PC-9 (cell line): ENCODE measurements around the gene MAP4K3. TPM values are rescaled to one million over a fixed set of nuclear protein-coding genes. Genes with fewer than 3 reads are reported as not detected.

Experiments used
- BruUV-seq: library from RNA; stranded (reverse); fragments of 400-500 nt; replicated peaks from 2 replicates; lab custom pipeline; 2021; lab: Mats Ljungman, UMichigan
- CTCF ChIA-PET: fragments of 300-600 bp; sonication (Branson Sonifier 250); formaldehyde crosslinking; loops from one replicate; lab custom pipeline; 2022; ENCODE audit warnings: antibody characterized with exemption; lab: Charles Lee
- POLR2A ChIA-PET: fragments of 300-600 bp; sonication (Branson Sonifier 250); formaldehyde crosslinking; loops from one replicate; lab custom pipeline; 2022; ENCODE audit warnings: antibody characterized with exemption; ENCODE audit not compliant: unreplicated experiment; lab: Charles Lee
- DNase-seq, 2 experiments: peaks; one replicate each; pipeline versions ENCODE4 v3.0.0 to v3.0.0-alpha.2; 2015 to 2022; ENCODE audit warnings: mixed read lengths in 1 of 2
- H2AFZ ChIP-seq: fragments of 200-600 bp; sonication (generic); 2 replicates; pipeline ENCODE4 v1.8.1; 2017; ENCODE audit warnings: antibody characterized with exemption
- H3F3A ChIP-seq: fragments of 200-600 bp; sonication (generic); 2 replicates; pipeline ENCODE4 v1.8.1; 2017; ENCODE audit warnings: antibody characterized with exemption, mild to moderate bottlenecking, low read depth; ENCODE audit not compliant: insufficient read depth
- H3K27ac ChIP-seq: fragments of 200-600 bp; sonication (generic); 2 replicates; pipeline ENCODE4 v1.6.1; 2016; ENCODE audit warnings: mixed run types
- H3K27me3 ChIP-seq: fragments of 200-600 bp; sonication (generic); 2 replicates; pipeline ENCODE4 v1.6.1; 2016; ENCODE audit warnings: low read depth, mixed run types; ENCODE audit not compliant: insufficient read depth
- H3K36me3 ChIP-seq: fragments of 200-600 bp; sonication (generic); 2 replicates; pipeline ENCODE4 v1.6.1; 2016; ENCODE audit warnings: low read depth, mixed run types
- H3K4me1 ChIP-seq: fragments of 200-600 bp; sonication (generic); replicated peaks from 2 replicates; pipeline ENCODE4 v1.6.1; 2016; ENCODE audit warnings: mixed run types; ENCODE audit not compliant: insufficient read depth
- H3K4me2 ChIP-seq: fragments of 200-600 bp; sonication (generic); 2 replicates; pipeline ENCODE4 v1.6.1; 2017; ENCODE audit warnings: mixed run types
- H3K4me3 ChIP-seq: fragments of 200-600 bp; sonication (generic); 2 replicates; pipeline ENCODE4 v1.6.1; 2016; ENCODE audit warnings: mixed run types
- H3K79me2 ChIP-seq: fragments of 200-600 bp; sonication (generic); 2 replicates; pipeline ENCODE4 v1.6.1; 2017; ENCODE audit warnings: low read depth, mixed run types
- H3K9me2 ChIP-seq: fragments of 200-600 bp; sonication (generic); 2 replicates; pipeline ENCODE4 v1.8.1; 2017; ENCODE audit warnings: mild to moderate bottlenecking; ENCODE audit not compliant: insufficient read depth
- H3K9me3 ChIP-seq: fragments of 200-600 bp; sonication (generic); 2 replicates; pipeline ENCODE4 v1.8.1; 2016; ENCODE audit warnings: low read depth; ENCODE audit not compliant: insufficient read depth
- H4K20me1 ChIP-seq: fragments of 200-600 bp; sonication (generic); 2 replicates; pipeline ENCODE4 v1.8.1; 2017; ENCODE audit not compliant: insufficient read depth
- EZH2 ChIP-seq: fragments of 200-600 bp; sonication (generic); IDR thresholded peaks from 2 replicates; pipeline ENCODE4 v1.8.0; 2017; ENCODE audit warnings: antibody characterized with exemption, low read depth
- intact Hi-C: fragments of 100-400 bp; cut with micrococcal nuclease; formaldehyde crosslinking; loops from one replicate; pipeline ENCODE4 v1.10.0; 2022; ENCODE audit not compliant: unreplicated experiment
- total RNA-seq: library from RNA; stranded (reverse); gene quantifications from 2 replicates; pipeline ENCODE4 v1.2.3, GENCODE V29; 2021
- TF ChIP-seq, protein P1 (sequence below): fragments of 200-600 bp; sonication (generic); conservative IDR thresholded peaks from 2 replicates; pipeline ENCODE4 v1.6.1; 2017; ENCODE audit warnings: mixed run types, antibody characterized with exemption, mild to moderate bottlenecking, moderate library complexity

MAP4K3 gene
- total RNA-seq, 1 experiment from 2014 or later = 38.4 TPM

DNA sequence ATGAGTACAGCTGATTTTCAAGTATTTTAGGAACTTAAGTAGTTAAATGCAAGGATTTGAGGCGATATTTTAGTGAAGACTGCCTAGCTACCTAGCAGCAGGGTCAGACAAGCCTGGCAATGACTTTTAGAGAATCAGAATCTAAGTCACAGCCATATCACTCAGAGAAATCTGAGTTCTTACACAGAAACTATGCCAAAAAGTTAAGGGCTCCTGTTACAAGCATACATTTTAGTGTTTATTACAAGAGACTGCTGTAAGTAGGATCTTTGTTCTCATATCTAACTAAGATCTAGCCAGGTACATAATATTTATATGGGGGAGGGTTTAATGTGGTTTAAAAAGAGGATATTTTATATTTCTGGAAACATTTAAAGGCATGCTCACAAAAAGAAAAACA lies 37.5 kb downstream of the MAP4K3 start:
- BruUV-seq = no TSS peak
- DNase-seq = no peak
- ChIA-PET CTCF (interaction anchor here (1.0 kb wide), 1 partner anchor 12 kb away, joined by 4 read pairs; no protein-coding TSS in a partner anchor), POLR2A (interaction anchor here (0.6 kb wide), 3 partner anchors 11 to 646 kb away, joined by 3 to 7 read pairs (median 3); no protein-coding TSS in a partner anchor)
- no peak overlapping the region for H3K4me3 ChIP-seq
- peaks cover 14% of the 10 kb centered on the region for H4K20me1 ChIP-seq
- peaks cover 5% of the 10 kb centered on the region for H3F3A ChIP-seq
- H2AFZ ChIP-seq = no peak overlapping the region
- TF ChIP-seq, protein P1, sequence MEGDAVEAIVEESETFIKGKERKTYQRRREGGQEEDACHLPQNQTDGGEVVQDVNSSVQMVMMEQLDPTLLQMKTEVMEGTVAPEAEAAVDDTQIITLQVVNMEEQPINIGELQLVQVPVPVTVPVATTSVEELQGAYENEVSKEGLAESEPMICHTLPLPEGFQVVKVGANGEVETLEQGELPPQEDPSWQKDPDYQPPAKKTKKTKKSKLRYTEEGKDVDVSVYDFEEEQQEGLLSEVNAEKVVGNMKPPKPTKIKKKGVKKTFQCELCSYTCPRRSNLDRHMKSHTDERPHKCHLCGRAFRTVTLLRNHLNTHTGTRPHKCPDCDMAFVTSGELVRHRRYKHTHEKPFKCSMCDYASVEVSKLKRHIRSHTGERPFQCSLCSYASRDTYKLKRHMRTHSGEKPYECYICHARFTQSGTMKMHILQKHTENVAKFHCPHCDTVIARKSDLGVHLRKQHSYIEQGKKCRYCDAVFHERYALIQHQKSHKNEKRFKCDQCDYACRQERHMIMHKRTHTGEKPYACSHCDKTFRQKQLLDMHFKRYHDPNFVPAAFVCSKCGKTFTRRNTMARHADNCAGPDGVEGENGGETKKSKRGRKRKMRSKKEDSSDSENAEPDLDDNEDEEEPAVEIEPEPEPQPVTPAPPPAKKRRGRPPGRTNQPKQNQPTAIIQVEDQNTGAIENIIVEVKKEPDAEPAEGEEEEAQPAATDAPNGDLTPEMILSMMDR = no peak
- TF ChIP-seq EZH2 = no peak
- H3K4me1 ChIP-seq = peaks cover 8% of the 10 kb centered on the region; the same call in 1 of the 2 replicates
- no peaks in the 10 kb centered on the region for H3K9me2 ChIP-seq
- intact Hi-C loops = no loop called here
- H3K36me3 ChIP-seq = no peaks in the 10 kb centered on the region
- H3K9me3 ChIP-seq = no peaks in the 10 kb centered on the region
- H3K4me2 ChIP-seq = peak overlapping the region; percentile 6; the same call in 1 of the 2 replicates
- H3K27ac ChIP-seq = 0 out of 2 replicates have a peak overlapping the region, but pooled peaks have one; percentile 21
- peaks cover 89% of the 10 kb centered on the region for H3K79me2 ChIP-seq
- no peaks in the 10 kb centered on the region for H3K27me3 ChIP-seq

DNA sequence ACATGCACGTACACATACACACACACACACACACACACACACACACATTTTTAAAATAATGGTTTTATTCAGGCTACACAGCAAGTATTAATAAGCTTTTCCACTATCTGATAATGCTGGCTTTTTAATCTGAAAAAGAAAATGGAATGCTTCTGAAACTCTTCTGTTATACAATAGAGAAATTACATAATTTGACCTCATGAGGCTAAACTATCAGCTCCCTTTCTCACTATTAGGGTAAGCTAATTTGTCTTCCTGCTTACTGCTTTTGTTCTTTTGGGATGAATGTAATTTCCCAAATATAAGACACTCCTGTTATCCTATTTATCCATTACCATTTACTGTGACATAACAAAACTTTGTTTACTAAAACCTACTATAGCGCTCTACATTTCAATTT lies 41.8 kb downstream of the MAP4K3 start:
- Histone ChIP-seq H4K20me1 (peaks cover 9% of the 10 kb centered on the region), H3K4me1 (peaks cover 8% of the 10 kb centered on the region; the same call in 1 of the 2 replicates), H3K27ac (no peak overlapping the region), H3F3A (peaks cover 5% of the 10 kb centered on the region), H3K36me3 (no peaks in the 10 kb centered on the region), H3K4me2 (no peak overlapping the region), H3K27me3 (no peaks in the 10 kb centered on the region), H3K4me3 (no peak overlapping the region), H3K9me2 (no peaks in the 10 kb centered on the region), H3K9me3 (no peaks in the 10 kb centered on the region), H3K79me2 (peaks cover 81% of the 10 kb centered on the region), H2AFZ (no peak overlapping the region)
- ChIA-PET CTCF (no interaction called here), POLR2A (no interaction called here)
- no TSS peak for BruUV-seq
- TF ChIP-seq, protein P1 = no peak
- TF ChIP-seq EZH2 = no peak
- no peak for DNase-seq
- intact Hi-C loops = no loop called here

DNA sequence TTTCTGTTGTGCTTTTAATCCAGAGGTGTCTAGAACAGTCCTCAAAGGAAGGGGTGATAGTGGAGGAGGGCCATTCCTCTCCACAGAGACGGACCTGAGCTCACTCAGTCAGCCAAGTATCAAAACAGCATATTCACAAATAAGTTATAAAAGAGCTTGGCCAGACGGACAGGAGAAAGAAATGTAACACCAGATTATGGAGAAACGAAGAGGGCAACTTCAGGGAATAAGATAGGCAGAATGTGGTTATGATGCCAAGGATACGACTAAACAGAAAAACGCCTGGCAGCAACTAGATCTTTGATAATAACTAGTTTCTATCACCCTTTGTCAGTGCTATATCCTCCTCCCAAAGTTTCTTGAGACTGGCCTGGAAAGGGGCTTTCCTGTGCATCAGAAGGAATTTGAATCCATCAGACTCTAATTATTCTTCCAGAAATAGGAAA lies 42.5 kb downstream of the MAP4K3 start:
- Histone ChIP-seq H3K4me1 (peaks cover 5% of the 10 kb centered on the region; the same call in 1 of the 2 replicates), H3K9me2 (no peaks in the 10 kb centered on the region), H3K9me3 (no peaks in the 10 kb centered on the region), H2AFZ (no peak overlapping the region), H3K27me3 (no peaks in the 10 kb centered on the region), H3K36me3 (no peaks in the 10 kb centered on the region), H3K4me2 (no peak overlapping the region), H3K79me2 (peaks cover 81% of the 10 kb centered on the region), H3K4me3 (no peak overlapping the region), H3K27ac (no peak overlapping the region), H3F3A (no peaks in the 10 kb centered on the region; the same call in 1 of the 2 replicates), H4K20me1 (peaks cover 9% of the 10 kb centered on the region)
- ChIA-PET POLR2A (no interaction called here), CTCF (no interaction called here)
- BruUV-seq = no TSS peak
- TF ChIP-seq EZH2 = no peak
- TF ChIP-seq, protein P1 = no peak
- no peak for DNase-seq
- intact Hi-C loops = no loop called here
